Ishikawa (cell line): ENCODE data around the gene MEGF6.

ENCODE experiments used
- EP300 ChIP-seq: IDR thresholded peaks from 2 replicates; pipeline ENCODE4 v1.6.1; 2012; ENCODE audit warnings: borderline replicate concordance
- NFIC ChIP-seq: IDR thresholded peaks from 2 replicates; pipeline ENCODE4 v1.6.1; 2012
- RAD21 ChIP-seq: IDR thresholded peaks from 2 replicates; pipeline ENCODE4 v1.6.1; 2012; ENCODE audit warnings: low read depth
- REST ChIP-seq: IDR thresholded peaks from 2 replicates; pipeline ENCODE4 v1.6.1; 2012; ENCODE audit warnings: low read depth, mild to moderate bottlenecking
- TAF1 ChIP-seq: IDR thresholded peaks from 2 replicates; pipeline ENCODE4 v1.6.1; 2012; ENCODE audit warnings: low read depth, mild to moderate bottlenecking
- TEAD4 ChIP-seq: IDR thresholded peaks from 2 replicates; pipeline ENCODE4 v1.6.1; 2012
- USF1 ChIP-seq: IDR thresholded peaks from 2 replicates; pipeline ENCODE4 v1.6.1; 2012
- YY1 ChIP-seq: IDR thresholded peaks from 2 replicates; pipeline ENCODE4 v1.6.1; 2012; ENCODE audit warnings: low read depth

DNA sequence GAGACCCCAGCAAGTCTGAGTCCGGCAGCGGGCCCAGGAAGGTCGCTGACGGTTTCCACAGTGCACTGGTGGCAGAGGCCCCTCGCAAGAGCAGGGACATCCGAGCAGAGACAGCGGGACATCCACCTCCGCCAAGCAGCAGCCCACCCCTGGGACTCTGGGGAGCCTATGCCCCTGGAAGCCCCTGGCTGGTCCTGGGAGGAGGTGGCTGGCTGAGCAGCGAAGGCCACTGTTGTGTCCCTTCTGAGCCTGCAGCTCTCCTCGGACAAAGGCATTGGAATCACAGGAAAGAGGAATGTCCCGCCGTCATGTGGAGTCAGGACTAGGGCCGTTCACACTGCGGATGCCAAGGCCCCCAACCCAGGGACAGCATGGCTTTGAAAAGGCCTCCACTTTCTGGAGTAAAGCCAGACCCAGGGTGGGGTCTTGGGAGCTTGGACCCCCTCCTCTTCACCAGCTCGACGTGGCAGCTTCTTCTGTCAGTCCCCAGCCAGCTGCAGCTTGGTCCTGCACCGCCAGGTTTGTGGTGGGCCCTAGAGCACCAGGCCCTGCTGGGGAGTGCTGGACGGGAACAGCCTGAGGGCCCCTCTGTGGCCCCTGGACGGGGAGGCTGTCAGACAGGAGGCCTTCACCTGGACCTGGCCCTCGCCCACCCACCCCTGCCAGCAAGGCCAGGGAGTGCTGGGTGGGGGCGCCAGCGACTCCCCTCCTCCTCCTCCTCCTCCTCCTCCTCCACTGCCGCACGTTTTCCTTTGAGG is 1.4 kb downstream of the MEGF6 start:
- TF ChIP-seq USF1 (no peak), EP300 (no peak), RAD21 (no peak), TAF1 (no peak), NFIC (no peak), YY1 (no peak), REST (no peak), TEAD4 (no peak)
